HepG2 (cell line): ENCODE results near the gene PLD1. TPM values are rescaled to one million over a fixed set of nuclear protein-coding genes. Genes with fewer than 3 reads are reported as not detected.

ENCODE experiments used
- ATAD3A ChIP-seq: sonication (generic); formaldehyde crosslinking; IDR thresholded peaks from 2 replicates; pipeline ENCODE4 v1.4.0; 2020; ENCODE audit warnings: missing genetic modification reagents
- CBX5 ChIP-seq: sonication (generic); formaldehyde crosslinking; IDR thresholded peaks from 2 replicates; pipeline ENCODE4 v1.4.0; 2020; ENCODE audit warnings: missing genetic modification reagents, borderline replicate concordance
- CREB1 ChIP-seq, 2 experiments: fragments of 450-650 bp in 1 of 2; IDR thresholded peaks; 2 replicates each; pipeline ENCODE4 v1.6.1; 2016 to 2017; ENCODE audit warnings: control low read depth in 1 of 2, mild to moderate bottlenecking in 1 of 2, missing compliant biosample characterization in 1 of 2, missing genetic modification characterization in 1 of 2
- FLYWCH1 ChIP-seq: sonication (generic); formaldehyde crosslinking; IDR thresholded peaks from 2 replicates; pipeline ENCODE4 v1.8.1; 2023; ENCODE audit warnings: mild to moderate bottlenecking, missing genetic modification reagents
- GABPA ChIP-seq, 2 experiments: IDR thresholded peaks; 2 replicates each; pipeline ENCODE4 v1.6.1; 2011 to 2016; ENCODE audit warnings: low read depth in 2 of 2, low read length in 1 of 2, missing biosample characterization in 1 of 2, missing genetic modification characterization in 1 of 2
- KDM4B ChIP-seq: sonication (generic); formaldehyde crosslinking; IDR thresholded peaks from 2 replicates; pipeline ENCODE4 v1.4.0; 2020; ENCODE audit warnings: missing genetic modification reagents
- NFE2 ChIP-seq: sonication (generic); formaldehyde crosslinking; IDR thresholded peaks from 2 replicates; pipeline ENCODE4 v1.4.0; 2020; ENCODE audit warnings: missing genetic modification reagents
- NR2C2 ChIP-seq: sonication (generic); formaldehyde crosslinking; IDR thresholded peaks from 2 replicates; pipeline ENCODE4 v1.4.0; 2020; ENCODE audit warnings: missing genetic modification reagents, mild to moderate bottlenecking, moderate library complexity, borderline replicate concordance
- REXO4 ChIP-seq: sonication (generic); formaldehyde crosslinking; IDR thresholded peaks from 2 replicates; pipeline ENCODE4 v1.8.0; 2022; ENCODE audit warnings: missing genetic modification reagents, mild to moderate bottlenecking, borderline replicate concordance
- SP4 ChIP-seq: sonication (generic); formaldehyde crosslinking; IDR thresholded peaks from 2 replicates; pipeline ENCODE4 v1.8.1; 2023; ENCODE audit warnings: mild to moderate bottlenecking, missing genetic modification reagents
- TAF1 ChIP-seq: sonication (generic); formaldehyde crosslinking; IDR thresholded peaks from 2 replicates; pipeline ENCODE4 v1.4.0; 2020; ENCODE audit warnings: missing genetic modification reagents
- U2AF2 ChIP-seq: fragments of 200-400 bp; formaldehyde crosslinking; IDR thresholded peaks from 2 replicates; pipeline ENCODE4 v1.6.1; 2017; ENCODE audit warnings: low read depth, mild to moderate bottlenecking, low read length
- ZBTB21 ChIP-seq: sonication (generic); formaldehyde crosslinking; IDR thresholded peaks from 2 replicates; pipeline ENCODE4 v1.4.0; 2020; ENCODE audit warnings: missing genetic modification reagents
- ZBTB38 ChIP-seq: sonication (generic); formaldehyde crosslinking; IDR thresholded peaks from 2 replicates; pipeline ENCODE4 v1.5.1; 2020; ENCODE audit warnings: mild to moderate bottlenecking, missing genetic modification reagents
- ZFP62 ChIP-seq: sonication (generic); formaldehyde crosslinking; IDR thresholded peaks from 2 replicates; pipeline ENCODE4 v1.4.0; 2020; ENCODE audit warnings: missing genetic modification reagents
- ZKSCAN8 ChIP-seq: IDR thresholded peaks from 2 replicates; pipeline ENCODE4 v1.6.1; 2016; ENCODE audit warnings: borderline replicate concordance, missing genetic modification reagents, missing compliant biosample characterization
- ZMYM3 ChIP-seq: sonication (generic); formaldehyde crosslinking; IDR thresholded peaks from 2 replicates; pipeline ENCODE4 v1.5.1; 2020; ENCODE audit warnings: mild to moderate bottlenecking, missing genetic modification reagents
- ZNF713 ChIP-seq: sonication (generic); formaldehyde crosslinking; IDR thresholded peaks from 2 replicates; pipeline ENCODE4 v1.4.0; 2020; ENCODE audit warnings: mild to moderate bottlenecking, missing genetic modification reagents
- polyA plus RNA-seq, 8 experiments: library from polyadenylated mRNA; depleted of rRNA in 3 of 8; stranded (reverse) in 7 of 8; unstranded in 1 of 8; fragments of >200 nt; fragmentation: Illumina TruSeq in 4 of 8; extraction: Trizol in 4 of 8; gene quantifications; 2 replicates each; pipeline versions ENCODE4 v1.2.1 to v1.2.3, GENCODE V29; 2011 to 2016; ENCODE audit warnings: low read depth in 4 of 8, missing spikeins in 1 of 8, mixed read lengths in 1 of 8; ENCODE audit not compliant: insufficient read depth in 1 of 8
- total RNA-seq, 5 experiments: library from RNA; depleted of rRNA; stranded (reverse); fragments of >200 nt; fragmentation: Illumina TruSeq; extraction: Trizol; gene quantifications; 2 replicates each; pipeline ENCODE4 v1.2.3, GENCODE V29; 2016; ENCODE audit warnings: low read depth in 1 of 5
- TF ChIP-seq, protein P1 (sequence below): sonication (generic); formaldehyde crosslinking; IDR thresholded peaks from 2 replicates; pipeline ENCODE4 v1.8.0; 2022; ENCODE audit warnings: low read depth, missing genetic modification reagents
- TF ChIP-seq, protein P2 (sequence below): sonication (generic); formaldehyde crosslinking; IDR thresholded peaks from 2 replicates; pipeline ENCODE4 v1.4.0; 2020; ENCODE audit warnings: missing genetic modification reagents
- TF ChIP-seq, protein P3 (sequence below): sonication (generic); formaldehyde crosslinking; conservative IDR thresholded peaks from 2 replicates; pipeline ENCODE4 v1.8.1; 2023; ENCODE audit warnings: missing genetic modification reagents
- TF ChIP-seq, protein P4 (sequence below): sonication (generic); formaldehyde crosslinking; IDR thresholded peaks from 2 replicates; pipeline ENCODE4 v1.4.0; 2020; ENCODE audit warnings: missing genetic modification reagents, low read depth, mild to moderate bottlenecking, borderline replicate concordance
- TF ChIP-seq, protein P5 (sequence below): sonication (generic); formaldehyde crosslinking; IDR thresholded peaks from 2 replicates; pipeline ENCODE4 v1.4.0; 2020; ENCODE audit warnings: missing genetic modification reagents, mild to moderate bottlenecking, borderline replicate concordance

Gene PLD1
- total and polyA plus RNA-seq, 2 of the 13 experiments (the other 11 are each of a cell fraction or from before 2014, with no cell fraction given) = 27.1 to 59.4 TPM

DNA sequence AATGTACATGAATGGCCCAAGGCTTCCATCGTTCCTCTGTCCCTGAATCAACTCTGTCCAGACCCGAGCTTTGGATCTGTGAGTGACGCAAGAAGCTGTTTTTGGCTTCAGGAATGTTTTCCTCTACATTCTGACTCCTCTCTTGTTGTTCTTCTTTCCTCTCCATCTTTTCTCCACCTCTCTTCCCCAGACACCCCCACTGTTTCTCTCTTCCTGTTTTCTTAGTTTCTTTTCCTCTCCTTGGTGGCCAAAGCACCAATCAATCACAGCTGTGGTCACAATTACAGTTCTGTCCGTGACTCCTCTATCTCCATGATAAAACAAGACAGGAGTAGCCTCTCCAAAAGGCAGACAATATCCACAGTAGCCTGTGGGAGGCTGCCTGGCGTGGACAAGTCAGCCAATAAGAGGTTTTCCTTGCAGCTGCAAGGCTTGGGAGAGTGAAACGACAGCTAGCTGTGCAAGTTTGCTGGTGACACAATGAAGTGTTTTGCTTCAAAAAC, 28.0 kb upstream of the PLD1 start (continued):
- no peak for TF ChIP-seq ZKSCAN8 (CRISPR knock-in tag)
- TF ChIP-seq U2AF2 = no peak
- TF ChIP-seq GABPA (IDR thresholded peaks at IDR 0.05; ENCODE audit: low read depth, low read length) = no peak
- peak; percentile 52; the same call in 1 of the 2 replicates for TF ChIP-seq GABPA (CRISPR knock-in tag; IDR thresholded peaks at IDR 0.05; ENCODE audit: low read depth)
- 0 out of 2 replicates have a peak, but pooled peaks have one; percentile 12 for TF ChIP-seq KDM4B
- TF ChIP-seq ZMYM3 = peak; percentile 43; the same call in 1 of the 2 replicates
- TF ChIP-seq SP4 = no peak
- TF ChIP-seq ZBTB38 (CRISPR knock-in tag) = no peak
- no peak for TF ChIP-seq NFE2 (CRISPR knock-in tag)
- TF ChIP-seq, protein P1, sequence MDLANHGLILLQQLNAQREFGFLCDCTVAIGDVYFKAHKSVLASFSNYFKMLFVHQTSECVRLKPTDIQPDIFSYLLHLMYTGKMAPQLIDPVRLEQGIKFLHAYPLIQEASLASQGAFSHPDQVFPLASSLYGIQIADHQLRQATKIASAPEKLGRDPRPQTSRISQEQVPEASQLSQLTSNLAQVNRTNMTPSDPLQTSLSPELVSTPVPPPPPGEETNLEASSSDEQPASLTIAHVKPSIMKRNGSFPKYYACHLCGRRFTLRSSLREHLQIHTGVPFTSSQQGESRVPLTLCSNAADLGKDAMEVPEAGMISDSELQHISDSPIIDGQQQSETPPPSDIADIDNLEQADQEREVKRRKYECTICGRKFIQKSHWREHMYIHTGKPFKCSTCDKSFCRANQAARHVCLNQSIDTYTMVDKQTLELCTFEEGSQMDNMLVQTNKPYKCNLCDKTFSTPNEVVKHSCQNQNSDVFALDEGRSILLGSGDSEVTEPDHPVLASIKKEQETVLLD (CRISPR knock-in tag) = no peak
- 0 out of 2 replicates have a peak, but pooled peaks have one; percentile 23 for TF ChIP-seq NR2C2 (CRISPR knock-in tag)
- TF ChIP-seq ZBTB21 (CRISPR knock-in tag) = no peak
- TF ChIP-seq, protein P2, sequence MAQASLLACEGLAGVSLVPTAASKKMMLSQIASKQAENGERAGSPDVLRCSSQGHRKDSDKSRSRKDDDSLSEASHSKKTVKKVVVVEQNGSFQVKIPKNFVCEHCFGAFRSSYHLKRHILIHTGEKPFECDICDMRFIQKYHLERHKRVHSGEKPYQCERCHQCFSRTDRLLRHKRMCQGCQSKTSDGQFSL (CRISPR knock-in tag) = peak; percentile 71; the same call in 1 of the 2 replicates
- TF ChIP-seq ZNF713 = no peak
- no peak for TF ChIP-seq ZFP62 (CRISPR knock-in tag)
- TF ChIP-seq TAF1 (CRISPR knock-in tag) = peak; percentile 19; the same call in 1 of the 2 replicates
- TF ChIP-seq, protein P3, sequence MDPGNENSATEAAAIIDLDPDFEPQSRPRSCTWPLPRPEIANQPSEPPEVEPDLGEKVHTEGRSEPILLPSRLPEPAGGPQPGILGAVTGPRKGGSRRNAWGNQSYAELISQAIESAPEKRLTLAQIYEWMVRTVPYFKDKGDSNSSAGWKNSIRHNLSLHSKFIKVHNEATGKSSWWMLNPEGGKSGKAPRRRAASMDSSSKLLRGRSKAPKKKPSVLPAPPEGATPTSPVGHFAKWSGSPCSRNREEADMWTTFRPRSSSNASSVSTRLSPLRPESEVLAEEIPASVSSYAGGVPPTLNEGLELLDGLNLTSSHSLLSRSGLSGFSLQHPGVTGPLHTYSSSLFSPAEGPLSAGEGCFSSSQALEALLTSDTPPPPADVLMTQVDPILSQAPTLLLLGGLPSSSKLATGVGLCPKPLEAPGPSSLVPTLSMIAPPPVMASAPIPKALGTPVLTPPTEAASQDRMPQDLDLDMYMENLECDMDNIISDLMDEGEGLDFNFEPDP (CRISPR knock-in tag) = no peak
- TF ChIP-seq, protein P4, sequence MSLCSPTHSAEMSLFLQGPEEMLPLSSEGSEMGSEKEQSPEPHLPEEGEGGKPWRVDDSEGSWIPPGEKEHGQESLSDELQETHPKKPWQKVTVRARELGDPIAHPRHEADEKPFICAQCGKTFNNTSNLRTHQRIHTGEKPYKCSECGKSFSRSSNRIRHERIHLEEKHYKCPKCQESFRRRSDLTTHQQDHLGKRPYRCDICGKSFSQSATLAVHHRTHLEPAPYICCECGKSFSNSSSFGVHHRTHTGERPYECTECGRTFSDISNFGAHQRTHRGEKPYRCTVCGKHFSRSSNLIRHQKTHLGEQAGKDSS (CRISPR knock-in tag) = no peak
- TF ChIP-seq, protein P5, sequence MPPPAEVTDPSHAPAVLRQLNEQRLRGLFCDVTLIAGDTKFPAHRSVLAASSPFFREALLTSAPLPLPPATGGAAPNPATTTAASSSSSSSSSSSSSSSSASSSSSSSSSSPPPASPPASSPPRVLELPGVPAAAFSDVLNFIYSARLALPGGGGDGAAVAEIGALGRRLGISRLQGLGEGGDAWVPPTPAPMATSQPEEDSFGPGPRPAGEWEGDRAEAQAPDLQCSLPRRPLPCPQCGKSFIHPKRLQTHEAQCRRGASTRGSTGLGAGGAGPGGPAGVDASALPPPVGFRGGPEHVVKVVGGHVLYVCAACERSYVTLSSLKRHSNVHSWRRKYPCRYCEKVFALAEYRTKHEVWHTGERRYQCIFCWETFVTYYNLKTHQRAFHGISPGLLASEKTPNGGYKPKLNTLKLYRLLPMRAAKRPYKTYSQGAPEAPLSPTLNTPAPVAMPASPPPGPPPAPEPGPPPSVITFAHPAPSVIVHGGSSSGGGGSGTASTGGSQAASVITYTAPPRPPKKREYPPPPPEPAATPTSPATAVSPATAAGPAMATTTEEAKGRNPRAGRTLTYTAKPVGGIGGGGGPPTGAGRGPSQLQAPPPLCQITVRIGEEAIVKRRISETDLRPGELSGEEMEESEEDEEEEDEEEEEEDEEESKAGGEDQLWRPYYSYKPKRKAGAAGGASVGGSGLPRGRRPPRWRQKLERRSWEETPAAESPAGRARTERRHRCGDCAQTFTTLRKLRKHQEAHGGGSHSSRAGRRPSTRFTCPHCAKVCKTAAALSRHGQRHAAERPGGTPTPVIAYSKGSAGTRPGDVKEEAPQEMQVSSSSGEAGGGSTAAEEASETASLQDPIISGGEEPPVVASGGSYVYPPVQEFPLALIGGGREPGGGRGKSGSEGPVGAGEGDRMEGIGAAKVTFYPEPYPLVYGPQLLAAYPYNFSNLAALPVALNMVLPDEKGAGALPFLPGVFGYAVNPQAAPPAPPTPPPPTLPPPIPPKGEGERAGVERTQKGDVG = no peak
- TF ChIP-seq FLYWCH1 (CRISPR knock-in tag) = no peak
- TF ChIP-seq CBX5 (CRISPR knock-in tag) = 0 out of 2 replicates have a peak, but pooled peaks have one; percentile 6
- no peak for TF ChIP-seq REXO4 (CRISPR knock-in tag)
- 0 out of 2 replicates have a peak, but pooled peaks have one; percentile 1 for TF ChIP-seq CREB1 (IDR thresholded peaks at IDR 0.05)
- TF ChIP-seq CREB1 (CRISPR knock-in tag; IDR thresholded peaks at IDR 0.05) = peak; percentile 61
- no peak for TF ChIP-seq ATAD3A
